ENCODE measurements around the gene KLHL21. TPM values are rescaled to one million over a fixed set of nuclear protein-coding genes. Genes with fewer than 3 reads are reported as not detected.

Gene KLHL21
- total and polyA plus RNA-seq, 10 of the 15 experiments (the other 5 are each of a cell fraction or from before 2014, with no cell fraction given) = 0.76 to 12.2 (median 5.2) TPM

DNA sequence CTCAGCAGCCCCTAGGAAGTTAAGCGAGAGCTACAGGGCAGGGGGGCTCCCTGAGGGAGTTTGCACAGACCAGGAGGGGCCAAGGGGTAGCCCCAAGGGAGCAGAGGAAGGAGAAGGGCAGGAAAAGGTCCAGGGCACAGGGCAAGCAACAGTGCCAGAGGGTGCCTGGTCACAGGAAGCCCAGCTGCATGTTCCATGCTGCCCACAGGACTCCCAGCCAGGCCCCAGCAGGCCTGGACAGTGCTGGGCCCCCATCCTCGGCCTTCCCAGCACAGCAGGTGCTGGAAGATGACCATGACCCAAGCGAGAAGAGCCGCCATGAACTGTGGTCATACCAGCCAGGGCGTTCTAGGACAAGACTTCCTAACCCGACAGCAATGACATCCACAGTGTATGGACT, 11.0 kb downstream of the KLHL21 start:
- CTCF ChIA-PET = interaction anchor here (0.5 kb wide), 1 partner anchor 43 kb away, joined by 3 read pairs; no protein-coding TSS in a partner anchor
- no peaks in the 10 kb centered on the region for H4K20me1 ChIP-seq (ENCODE audit: control insufficient read depth, insufficient read depth)

More for the DNA sequence above, 11.0 kb downstream of the KLHL21 start:
- Histone ChIP-seq H3K9me3 (replicated peaks; ENCODE audit: control insufficient read depth, insufficient read depth, low read length) (no peaks in the 10 kb centered on the region), H2AFZ (ENCODE audit: control insufficient read depth, low read depth, low read length) (no peak overlapping the region), H3K9ac (ENCODE audit: control insufficient read depth, insufficient read depth, low read length) (no peak overlapping the region), H3K4me1 (ENCODE audit: control insufficient read depth, insufficient read depth, low read length) (no peaks in the 10 kb centered on the region), H3K79me2 (ENCODE audit: control insufficient read depth, insufficient read depth, low read length) (no peaks in the 10 kb centered on the region), H3K4me2 (ENCODE audit: control insufficient read depth, insufficient read depth) (no peak overlapping the region), H3K4me3 (no peak overlapping the region), H3K27ac (ENCODE audit: control insufficient read depth, insufficient read depth) (no peak overlapping the region), H3K27me3 (replicated peaks in 1 of 2; ENCODE audit: control insufficient read depth in 2 of 2, insufficient read depth in 2 of 2, low read length in 1 of 2) (no peaks in the 10 kb centered on the region), H3K36me3 (ENCODE audit: control insufficient read depth in 2 of 2, insufficient read depth in 2 of 2, low read length in 1 of 2) (peaks cover 15 to 25% of the 10 kb centered on the region in 2 experiments)
- ATAC-seq (no peak), FAIRE-seq (no peak), DNase-seq (ENCODE audit: low read depth, low spot score) (no peak)
- no peak for TF ChIP-seq CHD4 (IDR thresholded peaks at IDR 0.05)
- TF ChIP-seq TCF3 (IDR thresholded peaks at IDR 0.05; ENCODE audit: borderline replicate concordance, insufficient read depth, low read depth, low read length) = no peak
- no peak for TF ChIP-seq CREM (IDR thresholded peaks at IDR 0.05; ENCODE audit: low read depth)
- TF ChIP-seq BCL11A (IDR thresholded peaks at IDR 0.05; ENCODE audit: low read depth, low read length) = no peak
- TF ChIP-seq, protein P1, sequence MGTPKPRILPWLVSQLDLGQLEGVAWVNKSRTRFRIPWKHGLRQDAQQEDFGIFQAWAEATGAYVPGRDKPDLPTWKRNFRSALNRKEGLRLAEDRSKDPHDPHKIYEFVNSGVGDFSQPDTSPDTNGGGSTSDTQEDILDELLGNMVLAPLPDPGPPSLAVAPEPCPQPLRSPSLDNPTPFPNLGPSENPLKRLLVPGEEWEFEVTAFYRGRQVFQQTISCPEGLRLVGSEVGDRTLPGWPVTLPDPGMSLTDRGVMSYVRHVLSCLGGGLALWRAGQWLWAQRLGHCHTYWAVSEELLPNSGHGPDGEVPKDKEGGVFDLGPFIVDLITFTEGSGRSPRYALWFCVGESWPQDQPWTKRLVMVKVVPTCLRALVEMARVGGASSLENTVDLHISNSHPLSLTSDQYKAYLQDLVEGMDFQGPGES (IDR thresholded peaks at IDR 0.05) = no peak
- TF ChIP-seq POLR2AphosphoS5 (IDR thresholded peaks at IDR 0.05; ENCODE audit: low read length) = no peak
- TF ChIP-seq SREBF2 (IDR thresholded peaks at IDR 0.05; ENCODE audit: low read length) = no peak
- no peak for TF ChIP-seq ZSCAN29 (IDR thresholded peaks at IDR 0.05)
- no peak for TF ChIP-seq CHD2 (IDR thresholded peaks at IDR 0.05; ENCODE audit: borderline replicate concordance, low read depth, low read length)
- no peak for TF ChIP-seq SMC3 (IDR thresholded peaks at IDR 0.05; ENCODE audit: borderline replicate concordance, low read length)
- no peak for TF ChIP-seq SRF (IDR thresholded peaks at IDR 0.05; ENCODE audit: low read depth in 2 of 2, low read length in 2 of 2)
- TF ChIP-seq, protein P2, sequence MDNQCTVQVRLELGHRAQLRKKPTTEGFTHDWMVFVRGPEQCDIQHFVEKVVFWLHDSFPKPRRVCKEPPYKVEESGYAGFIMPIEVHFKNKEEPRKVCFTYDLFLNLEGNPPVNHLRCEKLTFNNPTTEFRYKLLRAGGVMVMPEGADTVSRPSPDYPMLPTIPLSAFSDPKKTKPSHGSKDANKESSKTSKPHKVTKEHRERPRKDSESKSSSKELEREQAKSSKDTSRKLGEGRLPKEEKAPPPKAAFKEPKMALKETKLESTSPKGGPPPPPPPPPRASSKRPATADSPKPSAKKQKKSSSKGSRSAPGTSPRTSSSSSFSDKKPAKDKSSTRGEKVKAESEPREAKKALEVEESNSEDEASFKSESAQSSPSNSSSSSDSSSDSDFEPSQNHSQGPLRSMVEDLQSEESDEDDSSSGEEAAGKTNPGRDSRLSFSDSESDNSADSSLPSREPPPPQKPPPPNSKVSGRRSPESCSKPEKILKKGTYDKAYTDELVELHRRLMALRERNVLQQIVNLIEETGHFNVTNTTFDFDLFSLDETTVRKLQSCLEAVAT (IDR thresholded peaks at IDR 0.05) = no peak
- ChIA-PET RAD21 (ENCODE audit: unreplicated experiment) (no interaction called here), SMC1A (ENCODE audit: uncharacterized antibody, unreplicated experiment) (no interaction called here), POLR2A (no interaction called here)
- 84% methylated on average over 6 of the region's 6 CpGs for WGBS (ENCODE audit: insufficient coverage, insufficient replicate concordance, low lambda C conversion rate, missing lambda C conversion rate)
- intact Hi-C loops (cut with micrococcal nuclease; ENCODE audit: unreplicated experiment) (no loop called here), in situ Hi-C loops (cut with MboI) (no loop called here)
- no TSS peak for BruUV-seq (replicated peaks)

Data from GM12878 (cell line).